Measurements from ENCODE around the gene NGDN.

- TF ChIP-seq, protein P1, sequence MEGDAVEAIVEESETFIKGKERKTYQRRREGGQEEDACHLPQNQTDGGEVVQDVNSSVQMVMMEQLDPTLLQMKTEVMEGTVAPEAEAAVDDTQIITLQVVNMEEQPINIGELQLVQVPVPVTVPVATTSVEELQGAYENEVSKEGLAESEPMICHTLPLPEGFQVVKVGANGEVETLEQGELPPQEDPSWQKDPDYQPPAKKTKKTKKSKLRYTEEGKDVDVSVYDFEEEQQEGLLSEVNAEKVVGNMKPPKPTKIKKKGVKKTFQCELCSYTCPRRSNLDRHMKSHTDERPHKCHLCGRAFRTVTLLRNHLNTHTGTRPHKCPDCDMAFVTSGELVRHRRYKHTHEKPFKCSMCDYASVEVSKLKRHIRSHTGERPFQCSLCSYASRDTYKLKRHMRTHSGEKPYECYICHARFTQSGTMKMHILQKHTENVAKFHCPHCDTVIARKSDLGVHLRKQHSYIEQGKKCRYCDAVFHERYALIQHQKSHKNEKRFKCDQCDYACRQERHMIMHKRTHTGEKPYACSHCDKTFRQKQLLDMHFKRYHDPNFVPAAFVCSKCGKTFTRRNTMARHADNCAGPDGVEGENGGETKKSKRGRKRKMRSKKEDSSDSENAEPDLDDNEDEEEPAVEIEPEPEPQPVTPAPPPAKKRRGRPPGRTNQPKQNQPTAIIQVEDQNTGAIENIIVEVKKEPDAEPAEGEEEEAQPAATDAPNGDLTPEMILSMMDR (IDR thresholded peaks at IDR 0.05; ENCODE audit: low read length) = no peak
- TF ChIP-seq EZH2 (IDR thresholded peaks at IDR 0.05; ENCODE audit: borderline replicate concordance, low read length) = no peak
These were observed 34.8 kb upstream of the NGDN start for GRCh38 chr14:23434488-23435222.

Data from OCI-LY1 (cell line).